Activated CD4-positive, alpha-beta T cell treated with anti-CD3 and anti-CD28 coated beads, Interleukin-2, amount 10 ng/mL, durations not matched to agents 24 days and 14 days (primary cell): ENCODE data around the gene ASPSCR1. TPM values are rescaled to one million over a fixed set of nuclear protein-coding genes. Genes with fewer than 3 reads are reported as not detected.
A peak's percentile ranks its signal among the peaks of the same experiment; 100 is the strongest.

Source experiments
- DNase-seq: peaks from one replicate; pipeline ENCODE4 v3.0.0; 2022
- H3K27ac Mint-ChIP-seq: one replicate; pipeline ENCODE4 v1.8.0; 2022; ENCODE audit warnings: mild to moderate bottlenecking, mixed read lengths
- H3K27me3 Mint-ChIP-seq: one replicate; pipeline ENCODE4 v1.8.0; 2022; ENCODE audit warnings: mixed read lengths
- H3K36me3 Mint-ChIP-seq: one replicate; pipeline ENCODE4 v1.8.0; 2022; ENCODE audit warnings: low read depth, mild to moderate bottlenecking, mixed read lengths
- H3K4me1 Mint-ChIP-seq: one replicate; pipeline ENCODE4 v1.8.0; 2021; ENCODE audit warnings: mixed read lengths
- H3K4me3 Mint-ChIP-seq: one replicate; pipeline ENCODE4 v1.8.0; 2022; ENCODE audit warnings: mild to moderate bottlenecking, moderate library complexity, mixed read lengths
- H3K9me3 Mint-ChIP-seq: one replicate; pipeline ENCODE4 v1.8.0; 2021; ENCODE audit warnings: mixed read lengths
- intact Hi-C: fragments of 100-400 bp; cut with micrococcal nuclease; formaldehyde crosslinking; loops from one replicate; pipeline ENCODE4 v1.15.1; 2023
- total RNA-seq: library from RNA; stranded (reverse); gene quantifications from 2 replicates; pipeline ENCODE4 v1.2.3, GENCODE V29; 2022

The ASPSCR1 gene
- total RNA-seq, 1 donor from 2014 or later = 35.1 TPM

DNA sequence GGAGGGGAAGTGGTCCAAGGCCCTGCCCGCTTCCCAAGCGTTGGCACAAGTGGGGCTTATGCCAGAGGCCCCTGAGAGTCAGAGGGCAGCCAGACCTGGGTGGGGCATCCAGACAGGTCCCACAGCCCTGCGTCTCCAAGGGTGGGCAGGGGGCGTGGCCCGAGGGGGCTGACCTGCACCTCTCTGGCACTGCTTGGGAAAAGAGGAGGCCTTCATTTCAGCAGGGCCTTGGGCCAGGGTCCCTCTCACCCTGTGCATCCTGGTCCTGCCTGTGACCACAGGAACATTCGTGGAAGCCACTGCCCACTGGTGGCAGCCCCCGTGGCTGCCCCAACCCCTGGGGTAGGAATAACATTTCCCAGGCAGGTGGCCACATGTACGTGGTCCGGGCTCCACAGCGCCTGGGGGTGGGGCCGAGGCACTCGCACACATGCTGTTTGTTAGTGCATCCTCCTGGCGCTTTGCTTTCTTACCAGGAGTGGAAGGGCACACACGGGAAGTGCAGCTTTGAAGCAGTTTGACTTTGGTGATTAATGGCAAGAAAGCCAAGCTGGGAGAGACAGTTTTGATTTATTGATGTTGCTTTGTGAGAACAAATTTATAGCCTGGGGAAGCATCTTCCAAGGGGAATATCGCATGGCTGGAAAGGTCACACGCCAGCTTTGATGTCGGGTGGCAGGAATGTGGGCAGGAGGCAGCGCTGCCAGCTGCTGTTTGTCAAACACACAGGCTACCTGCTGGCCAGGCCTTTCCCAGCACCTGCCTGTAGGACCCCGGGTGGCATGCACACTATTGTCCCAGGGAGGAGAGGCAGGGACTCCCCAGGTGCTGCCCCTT, 40.9 kb downstream of the ASPSCR1 start:
- H3K9me3 Mint-ChIP-seq = no peaks in the 10 kb centered on the region
- H3K4me3 Mint-ChIP-seq = no peak overlapping the region

DNA sequence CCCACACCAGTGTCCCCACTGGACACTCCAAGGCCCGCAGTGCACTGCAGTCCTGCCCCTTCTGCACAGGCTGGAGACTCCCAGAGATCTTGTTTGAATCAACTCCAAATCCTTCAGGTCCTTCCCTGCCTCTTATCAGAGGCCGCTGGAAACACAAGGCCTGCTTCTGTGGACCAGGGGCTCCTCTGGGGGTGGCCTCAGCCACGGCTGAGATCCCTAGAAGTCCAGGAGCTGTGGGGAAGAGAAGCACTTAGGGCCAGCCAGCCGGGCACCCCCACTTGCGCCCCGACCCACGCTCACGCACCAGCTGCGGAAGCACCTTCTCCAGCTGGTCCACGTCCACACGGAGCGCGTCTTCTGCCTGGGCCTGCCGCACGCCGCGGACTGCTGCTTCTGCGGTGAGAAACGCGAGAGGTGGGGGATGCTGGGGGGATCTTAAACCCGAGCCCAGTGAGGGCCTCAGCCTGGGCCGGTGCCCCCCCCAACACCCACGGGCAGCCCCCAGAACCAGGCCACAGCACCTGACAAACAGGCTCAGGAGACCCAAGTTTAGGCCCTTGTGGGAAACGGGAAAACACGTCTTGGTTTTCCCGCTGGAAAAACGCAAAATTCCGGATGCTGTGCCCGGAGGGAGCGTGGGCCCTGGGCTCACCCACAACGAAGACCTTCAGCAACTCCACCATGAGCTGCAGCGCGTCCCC, 41.7 kb downstream of the ASPSCR1 start:
- Mint-ChIP-seq H3K4me3 (no peak overlapping the region), H3K27ac (no peak overlapping the region)
- intact Hi-C loops = no loop called here

More for the DNA sequence above, 40.9 kb downstream of the ASPSCR1 start:
- Mint-ChIP-seq H3K36me3 (peaks cover 6% of the 10 kb centered on the region), H3K27me3 (no peaks in the 10 kb centered on the region), H3K4me1 (peaks cover 13% of the 10 kb centered on the region), H3K27ac (no peak overlapping the region)
- intact Hi-C loops = no loop called here
- no peak for DNase-seq

DNA sequence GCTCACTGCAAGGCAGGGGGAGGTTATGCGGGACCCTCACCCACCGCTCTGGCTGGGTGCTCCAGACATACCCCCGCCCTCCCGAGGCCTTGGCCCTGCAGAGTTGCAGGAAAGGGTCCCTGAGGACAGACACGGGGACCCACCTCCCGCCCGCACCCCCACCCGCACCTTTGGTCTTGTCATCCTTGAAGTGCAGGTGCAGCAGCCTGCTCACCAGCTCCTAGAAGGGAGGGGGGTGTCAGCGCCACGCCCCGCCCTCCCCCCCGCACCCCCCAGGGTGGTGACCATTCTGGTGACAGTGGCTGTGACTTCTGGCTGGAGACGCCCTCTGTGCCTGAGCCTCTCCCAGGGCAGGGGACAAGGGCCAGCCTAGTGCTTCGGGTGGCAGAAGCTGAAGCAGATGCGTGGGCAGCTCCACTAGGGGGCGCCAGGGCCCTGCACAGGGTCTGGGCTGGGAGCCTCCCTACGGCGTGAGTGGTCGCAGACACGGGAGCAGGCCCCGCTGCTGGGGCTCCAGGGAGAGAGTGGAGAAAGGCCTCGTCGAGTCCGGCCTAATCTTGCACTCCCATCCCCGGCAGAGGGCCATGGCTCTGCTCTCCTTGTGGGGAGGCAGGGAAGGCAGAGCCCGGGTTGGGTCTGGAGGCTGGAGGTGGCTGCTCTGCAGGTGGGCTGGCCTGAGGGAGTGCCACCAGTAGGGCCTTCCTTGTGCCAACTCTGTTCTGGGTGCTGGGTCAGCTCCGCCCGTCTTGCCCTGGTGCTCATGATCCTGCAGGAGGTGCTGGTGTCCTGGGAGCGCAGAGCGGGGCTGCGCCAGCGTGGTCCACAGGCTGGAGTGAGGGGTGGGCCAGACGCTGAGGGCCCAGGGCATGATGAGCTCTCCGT, 42.5 kb downstream of the ASPSCR1 start:
- H3K4me3 Mint-ChIP-seq = no peak overlapping the region

More for the DNA sequence above, 41.7 kb downstream of the ASPSCR1 start:
- Mint-ChIP-seq H3K4me1 (peaks cover 18% of the 10 kb centered on the region), H3K9me3 (no peaks in the 10 kb centered on the region), H3K27me3 (no peaks in the 10 kb centered on the region), H3K36me3 (peaks cover 6% of the 10 kb centered on the region)
- DNase-seq = no peak

DNA sequence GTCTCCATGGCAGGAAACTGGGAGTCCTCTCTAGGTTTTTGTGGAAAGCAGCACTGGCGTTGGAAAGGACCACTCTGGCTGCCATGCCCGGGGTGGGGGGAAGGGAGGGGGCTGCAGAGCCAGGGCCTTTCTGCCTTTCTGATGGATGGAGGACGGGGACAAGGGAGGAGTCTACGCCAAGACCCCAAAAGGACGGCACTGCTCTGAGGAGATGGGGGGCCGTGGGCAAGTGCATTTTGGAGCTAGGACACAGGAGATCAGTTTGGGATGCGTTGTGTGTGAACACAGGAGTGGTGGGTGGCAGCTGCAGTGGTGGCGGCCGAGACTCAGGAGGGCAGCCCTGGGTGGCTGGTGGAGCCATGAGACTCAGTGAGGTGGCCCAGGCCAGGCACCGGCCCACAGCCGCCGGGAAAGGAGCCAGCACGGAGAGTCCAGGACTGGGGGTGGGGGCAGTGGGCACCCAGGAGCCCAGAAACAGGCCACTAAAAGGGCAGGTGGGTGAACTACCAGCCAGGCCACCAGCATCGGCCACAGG, 43.2 kb downstream of the ASPSCR1 start:
- no peaks in the 10 kb centered on the region for H3K27me3 Mint-ChIP-seq
- no peak overlapping the region for H3K27ac Mint-ChIP-seq
- H3K36me3 Mint-ChIP-seq = peaks cover 6% of the 10 kb centered on the region
- peak overlapping the region; percentile 39 for H3K4me3 Mint-ChIP-seq
- intact Hi-C loops = loop anchor here (1.0 to 5.0 kb wide), 3 partner anchors 61 to 207 kb away; partner anchors contain the start of genes P4HB and SLC16A3
- no peak for DNase-seq
- H3K4me1 Mint-ChIP-seq = peaks cover 19% of the 10 kb centered on the region
- H3K9me3 Mint-ChIP-seq = no peaks in the 10 kb centered on the region

More for the DNA sequence above, 42.5 kb downstream of the ASPSCR1 start:
- Mint-ChIP-seq H3K36me3 (peaks cover 6% of the 10 kb centered on the region), H3K4me1 (peaks cover 19% of the 10 kb centered on the region), H3K27me3 (no peaks in the 10 kb centered on the region), H3K27ac (no peak overlapping the region), H3K9me3 (no peaks in the 10 kb centered on the region)
- intact Hi-C loops = loop anchor here (5.0 kb wide), 2 partner anchors 158 to 207 kb away; partner anchors contain the start of genes P4HB and SLC16A3
- DNase-seq = peak; percentile 91

DNA sequence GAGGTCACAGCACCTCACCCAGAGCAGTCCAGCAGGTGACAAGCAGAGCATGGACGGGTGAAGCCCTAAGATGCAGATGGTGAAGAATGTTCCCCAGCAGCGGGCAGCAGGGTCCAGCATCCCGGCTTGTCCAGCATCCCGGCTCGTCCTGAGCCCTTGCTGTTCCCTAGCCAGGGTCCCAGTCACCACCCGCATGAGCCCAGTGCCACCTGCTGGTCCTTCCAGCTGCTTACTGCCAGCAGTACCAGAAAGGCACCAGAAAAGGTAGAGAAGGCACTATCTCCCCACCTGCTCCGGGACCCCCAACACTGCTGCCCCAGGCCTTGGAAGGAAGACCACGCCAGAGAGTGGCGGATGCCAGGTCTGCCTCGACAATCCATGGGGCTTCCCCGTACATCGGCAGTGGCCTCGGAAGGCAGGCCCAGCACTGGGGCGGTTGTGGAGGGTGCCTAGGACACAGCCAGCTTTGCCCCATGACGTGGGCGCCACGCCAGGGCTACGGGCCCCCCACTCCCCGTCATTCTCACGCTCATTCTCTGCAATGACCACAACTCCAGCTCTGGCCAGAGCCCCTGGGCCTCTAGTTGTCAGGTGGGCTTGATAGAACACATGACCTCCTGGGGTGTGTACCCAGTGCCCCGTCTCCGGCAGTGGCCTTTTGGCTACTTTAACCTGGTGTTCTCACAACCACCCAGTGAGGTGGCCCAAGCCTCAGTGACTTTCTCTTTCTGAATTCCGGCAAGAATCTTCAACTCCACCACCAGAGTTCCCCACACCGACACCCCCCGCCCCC, 43.9 kb downstream of the ASPSCR1 start:
- H3K9me3 Mint-ChIP-seq = no peaks in the 10 kb centered on the region
- intact Hi-C loops = loop anchor here (1.0 to 5.0 kb wide), 3 partner anchors 62 to 206 kb away; partner anchors contain the start of genes P4HB and SLC16A3
- H3K36me3 Mint-ChIP-seq = peaks cover 9% of the 10 kb centered on the region
- peak overlapping the region; percentile 76 for H3K27ac Mint-ChIP-seq
- H3K4me1 Mint-ChIP-seq = peaks cover 19% of the 10 kb centered on the region
- DNase-seq = peak; percentile 86
- H3K27me3 Mint-ChIP-seq = no peaks in the 10 kb centered on the region
- H3K4me3 Mint-ChIP-seq = peak overlapping the region; percentile 88

DNA sequence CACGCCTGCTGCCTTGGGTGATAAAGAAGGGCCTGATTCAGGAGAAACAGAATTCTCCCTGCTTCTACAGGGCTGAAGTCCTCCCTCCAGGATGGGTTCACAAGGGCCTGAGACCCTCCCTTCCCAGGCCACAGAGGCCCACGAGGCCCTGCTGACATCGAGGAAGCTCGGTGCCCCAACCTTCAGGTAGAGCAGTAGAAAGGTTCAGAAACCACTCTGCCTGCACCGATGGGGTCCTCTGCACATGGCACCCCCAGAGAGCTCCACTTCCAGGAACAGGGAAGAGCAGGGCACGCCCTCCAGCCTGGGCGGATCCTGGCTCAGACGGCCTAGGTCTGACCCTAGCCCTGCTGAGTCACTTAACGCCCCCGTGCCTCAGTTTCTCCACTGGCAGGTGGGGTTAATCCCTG, 44.5 kb downstream of the ASPSCR1 start:
- no peak for DNase-seq
- intact Hi-C loops = loop anchor here (1.0 to 5.0 kb wide), 7 partner anchors 63 to 205 kb away; partner anchors contain the start of genes ALYREF, ANAPC11, FASN and P4HB
- H3K27ac Mint-ChIP-seq = peak overlapping the region; percentile 76
- H3K4me1 Mint-ChIP-seq = peaks cover 19% of the 10 kb centered on the region
- H3K27me3 Mint-ChIP-seq = no peaks in the 10 kb centered on the region
- H3K9me3 Mint-ChIP-seq = no peaks in the 10 kb centered on the region
- H3K4me3 Mint-ChIP-seq = peak overlapping the region; percentile 88
- peaks cover 9% of the 10 kb centered on the region for H3K36me3 Mint-ChIP-seq

DNA sequence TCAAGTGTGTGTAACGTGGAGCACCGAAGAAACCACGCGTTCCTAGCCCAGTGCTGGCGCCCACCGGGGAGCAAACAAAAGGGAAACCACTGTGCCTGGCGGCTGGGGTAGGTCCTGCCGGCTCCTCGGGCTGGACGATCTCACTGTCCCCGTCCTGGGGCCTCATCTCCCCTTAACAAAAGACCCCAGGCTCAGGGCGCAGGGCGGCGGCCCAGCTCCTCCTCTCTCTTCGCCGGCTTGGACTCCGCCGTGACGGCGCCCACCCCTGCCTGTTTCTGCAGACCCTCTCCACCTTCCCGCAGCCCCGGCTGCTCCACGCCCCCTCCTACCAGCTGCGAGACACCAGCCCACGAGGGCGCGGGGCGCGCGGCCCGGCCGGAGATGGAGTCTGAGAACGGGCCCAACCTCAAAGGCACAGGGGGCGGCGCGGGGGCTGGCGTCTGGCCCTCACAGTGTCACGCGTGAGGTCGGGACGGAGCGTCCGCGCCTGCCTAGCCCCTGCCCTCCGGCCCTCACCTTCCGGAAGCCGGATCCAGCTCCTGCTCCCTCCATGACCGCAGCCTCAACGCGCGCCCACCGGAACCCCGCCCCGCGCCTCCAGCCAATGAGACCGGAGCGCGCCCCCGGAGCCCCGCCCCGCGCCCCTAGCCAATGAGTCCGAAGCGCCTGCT, 45.0 kb downstream of the ASPSCR1 start, which contains the start of gene CENPX:
TSS of gene CENPX (minus strand) at position 569 of the 671 bp plus-strand sequence. CDS start at position 552, 17 bp downstream.
- peak within 1 kb of the TSS; percentile 76 for H3K27ac Mint-ChIP-seq
- no peaks in the 10 kb centered on the region for H3K27me3 Mint-ChIP-seq
- peak within 1 kb of the TSS; percentile 88 for H3K4me3 Mint-ChIP-seq
- intact Hi-C loops = loop anchor here (2.0 to 5.0 kb wide), 6 partner anchors 76 to 205 kb away; partner anchors contain the start of genes ALYREF, ANAPC11, FASN and P4HB
- DNase-seq = no peak
- peaks cover 23% of the 10 kb centered on the region for H3K4me1 Mint-ChIP-seq
- peaks cover 14% of the 10 kb centered on the region for H3K36me3 Mint-ChIP-seq
- no peaks in the 10 kb centered on the region for H3K9me3 Mint-ChIP-seq

DNA sequence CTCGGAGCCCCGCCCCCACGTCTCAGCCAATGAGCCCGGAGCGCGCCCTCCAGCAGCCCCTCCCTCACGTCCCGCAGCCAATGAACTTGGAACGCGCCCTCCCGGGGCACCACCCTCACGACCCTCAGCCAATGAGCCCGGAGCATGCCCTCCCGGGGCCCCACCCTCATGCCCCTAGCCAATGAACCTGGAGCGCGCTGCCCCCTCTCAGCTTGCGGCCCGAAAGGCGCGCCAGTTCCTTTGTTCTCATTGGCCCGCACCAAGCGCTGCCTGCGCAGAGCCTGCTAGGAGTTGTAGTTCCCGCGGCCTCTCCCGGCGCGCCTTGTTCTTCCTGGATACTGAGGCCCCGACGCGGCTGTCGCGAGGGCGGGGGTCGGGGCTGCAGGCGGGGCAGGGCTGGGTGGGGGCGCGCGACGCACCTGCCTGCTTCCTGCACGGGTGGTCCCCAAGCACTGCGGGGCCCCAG, 45.6 kb downstream of the ASPSCR1 start, which contains the start of gene LRRC45:
TSS of gene LRRC45 (plus strand) at position 325 of the 466 bp plus-strand sequence. CDS start 339 bp downstream, outside the sequence.
- Mint-ChIP-seq H3K27me3 (no peaks in the 10 kb centered on the region), H3K4me1 (peaks cover 23% of the 10 kb centered on the region), H3K9me3 (no peaks in the 10 kb centered on the region), H3K36me3 (peaks cover 14% of the 10 kb centered on the region), H3K27ac (peak within 1 kb of the TSS; percentile 76), H3K4me3 (peak within 1 kb of the TSS; percentile 88)
- intact Hi-C loops = loop anchor here (1.0 to 5.0 kb wide), 8 partner anchors 14 to 204 kb away; partner anchors contain the start of genes ALYREF, ANAPC11, ASPSCR1 and DCXR
- DNase-seq = peak; percentile 100

DNA sequence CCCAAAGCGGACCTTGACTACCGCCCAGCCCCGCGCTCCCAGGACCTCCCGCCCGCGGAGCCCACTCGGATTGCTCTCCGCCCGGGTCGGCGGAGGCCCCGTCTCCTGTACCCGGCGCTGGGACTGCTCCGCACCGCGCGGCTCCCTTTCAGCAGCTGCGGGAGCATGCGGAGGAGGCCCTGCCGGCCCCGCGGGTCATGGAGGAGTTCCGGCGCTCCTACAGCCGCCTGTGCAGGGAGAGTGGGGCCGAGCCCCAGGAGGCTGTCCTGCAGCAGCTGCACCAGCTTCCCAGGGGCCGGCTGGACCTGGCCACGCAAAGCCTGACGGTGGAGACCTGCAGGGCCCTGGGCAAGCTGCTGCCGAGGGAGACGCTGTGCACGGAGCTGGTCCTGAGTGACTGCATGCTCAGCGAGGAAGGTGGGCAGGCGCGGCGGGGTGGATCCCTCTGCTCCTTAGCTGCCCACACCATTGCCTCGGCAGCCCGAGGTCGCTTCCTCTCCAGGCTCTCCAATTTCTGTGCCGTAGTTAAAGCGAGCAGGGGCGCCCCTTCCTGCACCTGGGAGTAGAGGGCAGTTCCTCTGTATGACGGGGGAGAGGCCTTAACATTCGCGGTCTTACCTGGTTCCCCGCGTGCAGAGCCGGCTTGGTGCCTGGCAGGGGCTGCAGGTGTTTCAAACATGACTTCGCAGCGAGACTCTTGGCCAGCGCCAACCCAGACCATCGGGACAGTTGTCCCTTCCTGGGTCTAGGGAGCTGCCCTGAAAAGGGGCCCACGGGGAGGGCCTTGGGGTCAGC, 46.2 kb downstream of the ASPSCR1 start:
- Mint-ChIP-seq H3K27me3 (no peaks in the 10 kb centered on the region), H3K4me1 (peaks cover 23% of the 10 kb centered on the region), H3K9me3 (no peaks in the 10 kb centered on the region), H3K4me3 (peak overlapping the region; percentile 88), H3K27ac (no peak overlapping the region), H3K36me3 (peaks cover 12% of the 10 kb centered on the region)
- intact Hi-C loops = loop anchor here (1.0 to 5.0 kb wide), 8 partner anchors 14 to 204 kb away; partner anchors contain the start of genes ALYREF, ANAPC11, ASPSCR1 and DCXR
- no peak for DNase-seq

DNA sequence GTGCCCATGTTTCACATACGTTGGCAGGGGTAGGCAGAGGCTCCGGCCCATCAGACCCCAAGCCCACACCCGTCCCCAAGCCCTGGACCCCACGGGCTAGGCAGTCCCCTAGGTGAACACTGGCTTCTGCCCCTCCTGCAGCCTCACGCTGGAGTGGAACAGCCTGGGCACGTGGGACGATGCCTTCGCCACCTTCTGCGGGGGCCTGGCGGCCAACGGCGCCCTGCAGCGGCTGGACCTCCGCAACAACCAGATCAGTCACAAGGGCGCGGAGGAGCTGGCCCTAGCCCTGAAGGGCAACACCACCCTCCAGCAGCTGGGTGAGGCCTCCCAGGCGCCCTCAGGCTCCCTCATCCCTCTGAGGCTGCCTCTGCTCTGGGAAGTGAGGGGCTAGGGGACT, 47.4 kb downstream of the ASPSCR1 start:
- Mint-ChIP-seq H3K27ac (no peak overlapping the region), H3K9me3 (no peaks in the 10 kb centered on the region), H3K4me1 (peaks cover 26% of the 10 kb centered on the region), H3K36me3 (peaks cover 13% of the 10 kb centered on the region), H3K27me3 (no peaks in the 10 kb centered on the region), H3K4me3 (no peak overlapping the region)
- intact Hi-C loops = loop anchor here (5.0 kb wide), 2 partner anchors 163 to 202 kb away; partner anchors contain the start of genes P4HB and SLC16A3
- no peak for DNase-seq
